HG03045 (cell line): ENCODE measurements around the gene GRM8.

ENCODE experiments used
- ATAC-seq: cut with Tn5 transposase; IDR thresholded peaks from one replicate; pipeline ENCODE4 v1.9.1; 2021; ENCODE audit warnings: mild to moderate bottlenecking, moderate library complexity; ENCODE audit not compliant: unreplicated experiment

Gene GRM8

GRCh38 chr7:126569402-126569801 lies 683.3 kb downstream of the GRM8 start:
- no peak for ATAC-seq

- peak; percentile 71 for ATAC-seq
These were observed 695.5 kb downstream of the GRM8 start for GRCh38 chr7:126557271-126557670.

- no peak for ATAC-seq
These were observed 711.3 kb downstream of the GRM8 start for GRCh38 chr7:126541406-126541805.

GRCh38 chr7:126535176-126535575 lies 717.6 kb downstream of the GRM8 start:
- no peak for ATAC-seq

- ATAC-seq = no peak
These were observed 719.0 kb downstream of the GRM8 start for GRCh38 chr7:126533715-126534114.

GRCh38 chr7:126529833-126530232 lies 722.9 kb downstream of the GRM8 start:
- no peak for ATAC-seq

GRCh38 chr7:126529254-126529653 lies 723.5 kb downstream of the GRM8 start:
- no peak for ATAC-seq

GRCh38 chr7:126525906-126526305 lies 726.8 kb downstream of the GRM8 start:
- no peak for ATAC-seq

GRCh38 chr7:126524967-126525366 lies 727.8 kb downstream of the GRM8 start:
- ATAC-seq = no peak

GRCh38 chr7:126511046-126511445 lies 741.7 kb downstream of the GRM8 start:
- ATAC-seq = no peak

- ATAC-seq = peak; percentile 60
These were observed 751.1 kb downstream of the GRM8 start for GRCh38 chr7:126501617-126502016.

- ATAC-seq = no peak
These were observed 753.3 kb downstream of the GRM8 start for GRCh38 chr7:126499481-126499880.

GRCh38 chr7:126495733-126496132 lies 757.0 kb downstream of the GRM8 start:
- ATAC-seq = no peak

GRCh38 chr7:126495001-126495400 lies 757.7 kb downstream of the GRM8 start:
- no peak for ATAC-seq

- ATAC-seq = no peak
These were observed 758.9 kb downstream of the GRM8 start for GRCh38 chr7:126493801-126494200.

- no peak for ATAC-seq
These were observed 762.9 kb downstream of the GRM8 start for GRCh38 chr7:126489874-126490273.

- ATAC-seq = no peak
These were observed 764.9 kb downstream of the GRM8 start for GRCh38 chr7:126487728-126488442.

- ATAC-seq = no peak
These were observed 765.9 kb downstream of the GRM8 start for GRCh38 chr7:126486806-126487205.

- no peak for ATAC-seq
These were observed 767.0 kb downstream of the GRM8 start for GRCh38 chr7:126485791-126486190.

GRCh38 chr7:126483972-126484371 lies 768.8 kb downstream of the GRM8 start:
- ATAC-seq = no peak

- ATAC-seq = no peak
These were observed 779.9 kb downstream of the GRM8 start for GRCh38 chr7:126472825-126473224.

- ATAC-seq = no peak
These were observed 790.3 kb downstream of the GRM8 start for GRCh38 chr7:126462405-126462804.

GRCh38 chr7:126460664-126461063 lies 792.1 kb downstream of the GRM8 start:
- no peak for ATAC-seq
